ENCODE results near the gene HOXD9. TPM values are rescaled to one million over a fixed set of nuclear protein-coding genes. Genes with fewer than 3 reads are reported as not detected.

HOXD9 gene
- total RNA-seq, 1 donor from 2014 or later: 0.56 TPM

DNA sequence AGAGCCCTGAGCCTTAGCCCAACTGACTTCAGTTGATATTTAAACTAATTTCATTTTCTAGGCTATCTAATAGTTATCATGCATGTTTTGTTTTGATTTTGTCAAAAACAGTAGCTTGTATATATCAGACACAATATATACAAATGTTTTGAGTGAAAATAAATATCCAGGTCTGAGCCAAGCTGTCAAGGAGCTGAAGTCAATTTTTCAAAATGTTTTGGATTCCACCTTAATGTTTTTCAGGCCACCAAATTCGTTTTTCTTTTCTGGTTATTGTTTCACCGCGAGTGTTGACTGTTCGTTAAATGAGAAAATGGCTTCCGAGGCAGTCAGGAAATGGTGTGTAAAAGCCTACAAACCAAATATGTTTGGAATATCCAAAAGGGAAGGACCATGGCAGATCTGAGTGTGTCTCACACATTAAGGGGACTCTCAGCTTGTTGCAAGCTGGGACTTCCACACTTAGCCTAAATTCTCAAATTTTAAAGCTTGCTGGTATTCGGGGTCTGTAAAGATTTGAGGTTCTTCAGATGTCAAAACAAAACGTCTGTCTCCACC lies 20.1 kb upstream of the HOXD9 start:
- H3K27ac Mint-ChIP-seq (ENCODE audit: unreplicated experiment): no peak overlapping the region
- no peak for DNase-seq (ENCODE audit: low spot score)
- peaks cover 27% of the 10 kb centered on the region for H3K4me1 Mint-ChIP-seq (ENCODE audit: unreplicated experiment)
- no peaks in the 10 kb centered on the region for H3K9me3 Mint-ChIP-seq (ENCODE audit: unreplicated experiment)
- peaks cover 65% of the 10 kb centered on the region for H3K27me3 Mint-ChIP-seq (ENCODE audit: unreplicated experiment)
- TF ChIP-seq, protein P1, sequence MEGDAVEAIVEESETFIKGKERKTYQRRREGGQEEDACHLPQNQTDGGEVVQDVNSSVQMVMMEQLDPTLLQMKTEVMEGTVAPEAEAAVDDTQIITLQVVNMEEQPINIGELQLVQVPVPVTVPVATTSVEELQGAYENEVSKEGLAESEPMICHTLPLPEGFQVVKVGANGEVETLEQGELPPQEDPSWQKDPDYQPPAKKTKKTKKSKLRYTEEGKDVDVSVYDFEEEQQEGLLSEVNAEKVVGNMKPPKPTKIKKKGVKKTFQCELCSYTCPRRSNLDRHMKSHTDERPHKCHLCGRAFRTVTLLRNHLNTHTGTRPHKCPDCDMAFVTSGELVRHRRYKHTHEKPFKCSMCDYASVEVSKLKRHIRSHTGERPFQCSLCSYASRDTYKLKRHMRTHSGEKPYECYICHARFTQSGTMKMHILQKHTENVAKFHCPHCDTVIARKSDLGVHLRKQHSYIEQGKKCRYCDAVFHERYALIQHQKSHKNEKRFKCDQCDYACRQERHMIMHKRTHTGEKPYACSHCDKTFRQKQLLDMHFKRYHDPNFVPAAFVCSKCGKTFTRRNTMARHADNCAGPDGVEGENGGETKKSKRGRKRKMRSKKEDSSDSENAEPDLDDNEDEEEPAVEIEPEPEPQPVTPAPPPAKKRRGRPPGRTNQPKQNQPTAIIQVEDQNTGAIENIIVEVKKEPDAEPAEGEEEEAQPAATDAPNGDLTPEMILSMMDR (IDR thresholded peaks at IDR 0.05; ENCODE audit: unreplicated experiment): no peak
- no peak overlapping the region for H3K4me3 Mint-ChIP-seq (ENCODE audit: unreplicated experiment)
- no peaks in the 10 kb centered on the region for H3K36me3 Mint-ChIP-seq (ENCODE audit: low read depth, unreplicated experiment)

DNA sequence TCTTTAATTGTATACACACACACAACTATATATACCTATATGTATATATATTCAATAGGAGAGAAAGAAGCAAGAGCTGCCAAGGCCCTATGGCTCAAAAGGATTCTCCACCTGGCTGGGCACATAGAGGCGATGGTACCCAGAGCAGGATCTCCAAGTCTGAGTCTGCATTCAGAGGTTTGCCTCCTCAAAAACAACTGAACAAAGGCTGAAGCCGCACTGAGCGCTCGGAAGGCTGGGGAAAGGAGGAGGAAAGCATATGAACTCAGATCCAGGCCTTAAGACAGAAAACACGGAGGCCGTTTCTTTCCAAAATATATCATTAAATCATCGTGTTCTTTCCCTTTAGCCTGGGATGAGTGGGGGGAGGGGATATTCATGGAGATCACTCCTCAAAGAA lies 19.3 kb upstream of the HOXD9 start:
- Mint-ChIP-seq H3K27me3 (ENCODE audit: unreplicated experiment) (peaks cover 58% of the 10 kb centered on the region), H3K4me3 (ENCODE audit: unreplicated experiment) (no peak overlapping the region), H3K9me3 (ENCODE audit: unreplicated experiment) (no peaks in the 10 kb centered on the region), H3K27ac (ENCODE audit: unreplicated experiment) (no peak overlapping the region), H3K4me1 (ENCODE audit: unreplicated experiment) (peaks cover 20% of the 10 kb centered on the region), H3K36me3 (ENCODE audit: low read depth, unreplicated experiment) (no peaks in the 10 kb centered on the region)
- TF ChIP-seq, protein P1 (IDR thresholded peaks at IDR 0.05; ENCODE audit: unreplicated experiment): no peak
- no peak for DNase-seq (ENCODE audit: low spot score)

GRCh38 chr2:176103742-176104315 lies 18.7 kb upstream of the HOXD9 start:
- H3K4me3 Mint-ChIP-seq (ENCODE audit: unreplicated experiment): no peak overlapping the region
- no peak for DNase-seq (ENCODE audit: low spot score)
- no peaks in the 10 kb centered on the region for H3K36me3 Mint-ChIP-seq (ENCODE audit: low read depth, unreplicated experiment)
- no peak overlapping the region for H3K27ac Mint-ChIP-seq (ENCODE audit: unreplicated experiment)
- H3K27me3 Mint-ChIP-seq (ENCODE audit: unreplicated experiment): peaks cover 59% of the 10 kb centered on the region
- peaks cover 19% of the 10 kb centered on the region for H3K4me1 Mint-ChIP-seq (ENCODE audit: unreplicated experiment)
- no peaks in the 10 kb centered on the region for H3K9me3 Mint-ChIP-seq (ENCODE audit: unreplicated experiment)
- TF ChIP-seq, protein P1 (IDR thresholded peaks at IDR 0.05; ENCODE audit: unreplicated experiment): no peak

DNA sequence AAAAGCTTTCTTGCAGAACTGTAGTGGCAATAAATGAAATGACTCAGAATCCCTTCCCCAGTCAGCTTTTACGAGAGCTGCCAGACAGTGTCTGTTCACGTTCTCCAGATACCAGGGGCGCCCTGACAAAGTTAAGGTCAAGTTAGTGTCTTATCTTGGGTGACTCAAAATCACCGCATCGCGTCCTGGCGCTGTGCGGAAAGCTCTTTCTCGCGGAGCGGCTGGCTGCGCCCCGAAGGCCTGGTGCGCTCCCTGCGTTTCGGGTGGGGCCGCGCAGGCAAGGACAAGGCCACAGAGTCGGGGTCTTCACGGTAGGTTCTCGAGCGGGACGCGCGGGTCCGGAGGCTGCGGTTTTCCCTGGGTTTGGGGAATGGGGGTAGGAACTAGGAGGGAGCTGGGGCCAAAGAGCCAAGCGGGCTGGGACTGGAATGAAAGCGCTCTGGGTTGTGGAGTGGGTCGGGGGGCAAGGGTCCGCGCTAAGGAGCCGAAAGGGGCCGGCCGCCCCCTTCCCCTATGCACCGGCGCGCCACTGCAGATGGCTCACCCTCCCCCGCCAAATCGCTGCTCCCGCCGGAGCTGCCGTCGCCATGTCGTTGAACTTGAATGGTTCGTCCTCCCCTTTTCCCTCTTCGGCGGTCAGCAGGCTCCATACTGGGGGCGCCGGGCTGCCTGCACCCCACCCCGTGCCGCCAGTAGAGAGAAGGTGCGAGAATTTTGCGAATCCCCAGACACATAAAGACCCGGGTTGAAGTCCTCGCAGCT lies 18.0 kb upstream of the HOXD9 start:
- no peak for DNase-seq (ENCODE audit: low spot score)
- TF ChIP-seq, protein P1 (IDR thresholded peaks at IDR 0.05; ENCODE audit: unreplicated experiment): no peak
- Mint-ChIP-seq H3K36me3 (ENCODE audit: low read depth, unreplicated experiment) (no peaks in the 10 kb centered on the region), H3K9me3 (ENCODE audit: unreplicated experiment) (no peaks in the 10 kb centered on the region), H3K4me1 (ENCODE audit: unreplicated experiment) (peaks cover 21% of the 10 kb centered on the region), H3K27ac (ENCODE audit: unreplicated experiment) (no peak overlapping the region), H3K27me3 (ENCODE audit: unreplicated experiment) (peaks cover 60% of the 10 kb centered on the region), H3K4me3 (ENCODE audit: unreplicated experiment) (no peak overlapping the region)
